ENCODE measurements around the gene CACNA1B. TPM values are rescaled to one million over a fixed set of nuclear protein-coding genes. Genes with fewer than 3 reads are reported as not detected.

CACNA1B gene
- total RNA-seq, 1 experiment from 2014 or later: 1.7 TPM

GRCh38 chr9:138077126-138077525 is 199.5 kb downstream of the CACNA1B start:
- H3K27ac ChIP-seq (ENCODE audit: low read depth, low read length): no peak overlapping the region
- no peak for ATAC-seq
- H3K9ac ChIP-seq (ENCODE audit: low read length): no peak overlapping the region
- RAD21 ChIA-PET (ENCODE audit: low non-redundant PET in 1 of 2, low total read pairs in 2 of 2, uncharacterized antibody in 2 of 2, unreplicated experiment in 2 of 2): no interaction called here
- no peaks in the 10 kb centered on the region for H3K79me2 ChIP-seq (ENCODE audit: insufficient read depth, low read length)
- H3K4me2 ChIP-seq (ENCODE audit: low read length): no peak overlapping the region
- intact Hi-C loops (cut with micrococcal nuclease): no loop called here
- CTCF ChIA-PET: no interaction called here
- H2AFZ ChIP-seq (ENCODE audit: low read depth, low read length, poor library complexity, severe bottlenecking): no peak overlapping the region
- POLR2A ChIA-PET: no interaction called here
- no peaks in the 10 kb centered on the region for H3K36me3 ChIP-seq (ENCODE audit: control insufficient read depth in 1 of 2, insufficient read depth in 2 of 2, low read length in 2 of 2)
- H3K9me3 ChIP-seq (ENCODE audit: control insufficient read depth in 1 of 2, insufficient read depth in 1 of 2, low read depth in 1 of 2, low read length in 2 of 2): no peaks in the 10 kb centered on the region
- H3K27me3 ChIP-seq (ENCODE audit: insufficient read depth, low read length): no peaks in the 10 kb centered on the region
- TF ChIP-seq JUND (IDR thresholded peaks at IDR 0.05) (no peak), SRF (IDR thresholded peaks at IDR 0.05; ENCODE audit: low read depth) (no peak), RAD21 (IDR thresholded peaks at IDR 0.05; ENCODE audit: low read depth) (no peak), EZH2 (IDR thresholded peaks at IDR 0.05) (no peak), ZBTB33 (IDR thresholded peaks at IDR 0.05; ENCODE audit: extremely low read depth, insufficient replicate concordance, low read length) (no peak), EGR1 (IDR thresholded peaks at IDR 0.05; ENCODE audit: low read depth) (no peak), CTCF (IDR thresholded peaks at IDR 0.05 in 2 of 3, conservative IDR thresholded peaks at IDR 0.05 in 1 of 3; ENCODE audit: borderline replicate concordance in 1 of 3, insufficient read depth in 1 of 3, low read depth in 2 of 3, low read length in 2 of 3) (no peak), YY1 (IDR thresholded peaks at IDR 0.05; ENCODE audit: extremely low read depth, insufficient replicate concordance, low read depth, low read length) (no peak), POLR2A (IDR thresholded peaks at IDR 0.05; ENCODE audit: borderline replicate concordance, extremely low read depth, insufficient read depth, insufficient read length) (no peak), POLR2AphosphoS5 (IDR thresholded peaks at IDR 0.05; ENCODE audit: low read depth, low read length) (no peak), ZNF274 (IDR thresholded peaks at IDR 0.05; ENCODE audit: low read depth, low read length) (no peak), FOSL1 (IDR thresholded peaks at IDR 0.05; ENCODE audit: low read depth) (no peak), ATF3 (IDR thresholded peaks at IDR 0.05) (no peak), MAX (IDR thresholded peaks at IDR 0.05) (no peak), CBX3 (IDR thresholded peaks at IDR 0.05; ENCODE audit: low read depth) (no peak), SP1 (IDR thresholded peaks at IDR 0.05; ENCODE audit: low read depth) (no peak)
- BruUV-seq (replicated peaks): no TSS peak
- H3K4me3 ChIP-seq (replicated peaks in 1 of 2; ENCODE audit: low read depth in 1 of 2, low read length in 2 of 2): no peak overlapping the region
- H3K4me1 ChIP-seq (ENCODE audit: control insufficient read depth in 1 of 2, insufficient read depth in 2 of 2, low read length in 2 of 2): no peaks in the 10 kb centered on the region
- no peaks in the 10 kb centered on the region for H3K9me2 ChIP-seq (ENCODE audit: insufficient read depth)
- no peaks in the 10 kb centered on the region for H4K20me1 ChIP-seq (ENCODE audit: insufficient read depth)
- DNase-seq (ENCODE audit: low read depth, low spot score): no peak
